Left lung (tissue), 10 donors: ENCODE measurements around the gene TXNDC11. TPM values are rescaled to one million over a fixed set of nuclear protein-coding genes. Genes with fewer than 3 reads are reported as not detected.

ENCODE experiments used
- ATAC-seq: fragments of 200-7000 bp; cut with Tn5 transposase; one replicate; pipeline ENCODE4 v1.9.1; 2020; ENCODE audit warnings: moderate library complexity
- DNase-seq, 4 donors: peaks; one replicate each; pipeline ENCODE4 v3.0.0-alpha.2; 2013 to 2020
- H3K27ac ChIP-seq, 2 donors: fragments of 200-600 bp; sonication (generic) in 1 of 2; one replicate each; pipeline versions ENCODE4 v1.5.0 to v1.8.0; 2020 to 2021
- H3K27me3 ChIP-seq, 2 donors: fragments of 200-600 bp; sonication (generic) in 1 of 2; one replicate each; pipeline versions ENCODE4 v1.5.0 to v1.8.0; 2020 to 2021
- H3K36me3 ChIP-seq, 2 donors: fragments of 200-600 bp; sonication (generic) in 1 of 2; one replicate each; pipeline versions ENCODE4 v1.5.0 to v1.8.0; 2020 to 2021
- H3K4me1 ChIP-seq, 2 donors: fragments of 200-600 bp; one replicate each; pipeline ENCODE4 v1.8.0; 2021
- H3K4me3 ChIP-seq, 2 donors: fragments of 200-600 bp; sonication (generic) in 1 of 2; one replicate each; pipeline versions ENCODE4 v1.5.0 to v1.8.0; 2020 to 2021; ENCODE audit warnings: mild to moderate bottlenecking in 1 of 2
- H3K9me3 ChIP-seq, 2 donors: fragments of 200-600 bp; sonication (generic) in 1 of 2; one replicate each; pipeline versions ENCODE4 v1.5.0 to v1.8.0; 2020 to 2021
- CTCF ChIP-seq, 2 donors: fragments of 200-600 bp; sonication (generic) in 1 of 2; IDR thresholded peaks; one replicate each; pipeline versions ENCODE4 v1.5.0 to v1.8.0; 2021; ENCODE audit warnings: antibody characterized with exemption in 2 of 2
- intact Hi-C, 2 donors: fragments of 100-400 bp; cut with DNase I; formaldehyde crosslinking; loops; one replicate each; pipeline versions ENCODE4 v1.11.2 to v1.14.2; 2022
- polyA plus RNA-seq, 6 donors: library from polyadenylated mRNA; unstranded; fragments of 120-200 nt; gene quantifications; one replicate each; pipeline ENCODE4 v1.2.1, GENCODE V29; 2013; ENCODE audit not compliant: insufficient read length in 6 of 6
- total RNA-seq, 2 donors: library from RNA; stranded (reverse); fragmentation: NEBNext Ultra II Directional; extraction: Animal tissue kit (Norgen Biotek cat#: 25700); gene quantifications; one replicate each; pipeline ENCODE4 v1.2.1, GENCODE V29; 2021
- donor health status: DM: no; HTN: yes; CAD: no.
- donor health status: DM: no; HTN: no; CAD: no.

The TXNDC11 gene
- total and polyA plus RNA-seq, 8 donors, result 33.9 to 76.8 (median 38.2) TPM

- TF ChIP-seq CTCF (IDR thresholded peaks at IDR 0.05), result no peak
- Histone ChIP-seq H3K4me1 (peaks cover 9 to 69% of the 10 kb centered on the region in 2 donors), H3K9me3 (no peaks in the 10 kb centered on the region), H3K36me3 (peaks cover 0 to 19% of the 10 kb centered on the region in 2 donors), H3K27ac (peak overlapping the region in 1 of 2 donors; percentile 97), H3K4me3 (peak overlapping the region; percentile 80 to 93), H3K27me3 (no peaks in the 10 kb centered on the region)
- intact Hi-C loops, result no loop called here
- no peak for DNase-seq
- no peak for ATAC-seq
These were observed 2.1 kb downstream of the TXNDC11 start for GRCh38 chr16:11740567-11740966.

GRCh38 chr16:11738742-11739544 lies 3.7 kb downstream of the TXNDC11 start:
- H3K27me3 ChIP-seq, result no peaks in the 10 kb centered on the region
- H3K4me1 ChIP-seq, result peaks cover 9 to 79% of the 10 kb centered on the region in 2 donors
- H3K9me3 ChIP-seq, result no peaks in the 10 kb centered on the region
- no peak overlapping the region for H3K27ac ChIP-seq
- DNase-seq (no peak), ATAC-seq (no peak)
- H3K36me3 ChIP-seq, result peaks cover 0 to 35% of the 10 kb centered on the region in 2 donors
- no peak overlapping the region for H3K4me3 ChIP-seq
- intact Hi-C loops, result no loop called here
- TF ChIP-seq CTCF (IDR thresholded peaks at IDR 0.05), result no peak

- DNase-seq, result no peak
- TF ChIP-seq CTCF (IDR thresholded peaks at IDR 0.05), result no peak
- no peak overlapping the region for H3K4me3 ChIP-seq
- H3K27me3 ChIP-seq, result no peaks in the 10 kb centered on the region
- intact Hi-C loops, result no loop called here
- peaks cover 0 to 47% of the 10 kb centered on the region in 2 donors for H3K36me3 ChIP-seq
- no peaks in the 10 kb centered on the region for H3K9me3 ChIP-seq
- no peak for ATAC-seq
- peaks cover 3 to 68% of the 10 kb centered on the region in 2 donors for H3K4me1 ChIP-seq
- H3K27ac ChIP-seq, result no peak overlapping the region
These were observed 4.9 kb downstream of the TXNDC11 start for GRCh38 chr16:11737713-11738112.

GRCh38 chr16:11736903-11737302 lies 5.8 kb downstream of the TXNDC11 start:
- intact Hi-C loops, result no loop called here
- Histone ChIP-seq H3K4me1 (peaks cover 3 to 68% of the 10 kb centered on the region in 2 donors), H3K27me3 (no peaks in the 10 kb centered on the region), H3K27ac (no peak overlapping the region), H3K4me3 (no peak overlapping the region), H3K9me3 (no peaks in the 10 kb centered on the region), H3K36me3 (peaks cover 0 to 55% of the 10 kb centered on the region in 2 donors)
- TF ChIP-seq CTCF (IDR thresholded peaks at IDR 0.05), result no peak
- DNase-seq (no peak), ATAC-seq (no peak)

- ATAC-seq, result no peak
- peaks cover 0 to 67% of the 10 kb centered on the region in 2 donors for H3K36me3 ChIP-seq
These were observed 6.9 kb downstream of the TXNDC11 start for GRCh38 chr16:11735787-11736186.

More at GRCh38 chr16:11735787-11736186, 6.9 kb downstream of the TXNDC11 start:
- TF ChIP-seq CTCF (IDR thresholded peaks at IDR 0.05), result no peak
- H3K4me3 ChIP-seq, result no peak overlapping the region
- no peak overlapping the region for H3K27ac ChIP-seq
- H3K27me3 ChIP-seq, result no peaks in the 10 kb centered on the region
- no peaks in the 10 kb centered on the region for H3K9me3 ChIP-seq
- no peak for DNase-seq
- H3K4me1 ChIP-seq, result peaks cover 0 to 65% of the 10 kb centered on the region in 2 donors
- intact Hi-C loops, result no loop called here
